HEK293T (cell line): ENCODE measurements around the gene NAALADL2.

Experiments
- CTCF ChIA-PET: fragments of 350-600 bp; formaldehyde crosslinking; extraction: SDS; loops from one replicate; lab custom pipeline; 2021; ENCODE audit warnings: antibody characterized with exemption, inconsistent platforms; lab: Yijun Ruan, JAX
- POLR2A ChIA-PET: fragments of 350-600 bp; formaldehyde crosslinking; extraction: SDS; loops from one replicate; lab custom pipeline; 2020; ENCODE audit warnings: antibody characterized with exemption, inconsistent platforms; lab: Yijun Ruan, JAX
- DNase-seq: peaks from one replicate; pipeline ENCODE4 v3.0.0; 2012; ENCODE audit warnings: mixed read lengths; ENCODE audit errors: extremely low spot score
- ARNT ChIP-seq: fragments of 450-650 bp; IDR thresholded peaks from 2 replicates; pipeline ENCODE4 v1.6.1; 2017; ENCODE audit warnings: mild to moderate bottlenecking
- BHLHE40 ChIP-seq: fragments of 450-650 bp; IDR thresholded peaks from 2 replicates; pipeline ENCODE4 v1.6.1; 2016; ENCODE audit warnings: mild to moderate bottlenecking, moderate library complexity, borderline replicate concordance
- CTBP1 ChIP-seq: fragments of 450-650 bp; IDR thresholded peaks from 2 replicates; pipeline ENCODE4 v1.6.1; 2016; ENCODE audit warnings: borderline replicate concordance
- ELF4 ChIP-seq: fragments of 450-650 bp; IDR thresholded peaks from 2 replicates; pipeline ENCODE4 v1.6.1; 2017; ENCODE audit warnings: antibody characterized with exemption
- FOXA1 ChIP-seq: fragments of 450-650 bp; IDR thresholded peaks from 2 replicates; pipeline ENCODE4 v1.6.1; 2016; ENCODE audit warnings: mild to moderate bottlenecking
- FOXK2 ChIP-seq: fragments of 450-650 bp; IDR thresholded peaks from 2 replicates; pipeline ENCODE4 v1.6.1; 2016; ENCODE audit warnings: mild to moderate bottlenecking
- FOXM1 ChIP-seq: fragments of 450-650 bp; IDR thresholded peaks from 2 replicates; pipeline ENCODE4 v1.6.1; 2017; ENCODE audit warnings: mild to moderate bottlenecking, borderline replicate concordance
- HDGF ChIP-seq: fragments of 450-650 bp; IDR thresholded peaks from 2 replicates; pipeline ENCODE4 v1.6.1; 2017; ENCODE audit warnings: antibody characterized with exemption, borderline replicate concordance
- L3MBTL2 ChIP-seq: fragments of 450-650 bp; conservative IDR thresholded peaks from 2 replicates; pipeline ENCODE4 v1.6.1; 2016; ENCODE audit warnings: mild to moderate bottlenecking
- LEF1 ChIP-seq: fragments of 450-650 bp; IDR thresholded peaks from 2 replicates; pipeline ENCODE4 v1.6.1; 2017; ENCODE audit warnings: mild to moderate bottlenecking, borderline replicate concordance
- NFRKB ChIP-seq: fragments of 450-650 bp; IDR thresholded peaks from 2 replicates; pipeline ENCODE4 v1.6.1; 2016; ENCODE audit warnings: mild to moderate bottlenecking, moderate library complexity
- PKNOX1 ChIP-seq: fragments of 450-650 bp; IDR thresholded peaks from 2 replicates; pipeline ENCODE4 v1.6.1; 2016
- SP1 ChIP-seq: fragments of 450-650 bp; IDR thresholded peaks from 2 replicates; pipeline ENCODE4 v1.6.1; 2017
- SUZ12 ChIP-seq: fragments of 450-650 bp; IDR thresholded peaks from 2 replicates; pipeline ENCODE4 v1.6.1; 2016; ENCODE audit warnings: mild to moderate bottlenecking
- TARDBP ChIP-seq: fragments of 450-650 bp; IDR thresholded peaks from 2 replicates; pipeline ENCODE4 v1.6.1; 2016
- ZNF384 ChIP-seq: fragments of 450-650 bp; IDR thresholded peaks from 2 replicates; pipeline ENCODE4 v1.6.1; 2016

Gene NAALADL2

DNA sequence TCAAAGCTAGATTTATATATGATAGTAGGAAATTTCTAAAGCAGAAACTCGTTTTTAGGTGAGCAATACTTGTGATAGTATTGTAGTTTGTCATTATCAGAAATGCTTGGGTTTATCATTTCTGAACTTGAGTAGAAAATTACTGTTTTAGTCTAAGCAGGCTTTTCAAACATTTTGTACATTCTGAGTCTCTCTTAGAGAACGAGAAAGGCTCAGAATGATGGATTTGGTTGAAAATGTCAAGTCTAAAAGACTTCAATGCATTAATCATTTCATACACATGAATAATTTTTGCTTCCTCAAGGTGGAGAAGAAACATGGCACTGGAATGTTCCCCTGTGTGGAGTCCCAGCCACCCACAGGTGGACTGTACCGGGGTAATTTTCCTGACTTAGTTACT, 387.1 kb downstream of the NAALADL2 start:
- POLR2A ChIA-PET = no interaction called here
- no peak for DNase-seq
- CTCF ChIA-PET = no interaction called here
- TF ChIP-seq L3MBTL2 = no peak
- TF ChIP-seq SP1 = no peak
- TF ChIP-seq SUZ12 = no peak
- no peak for TF ChIP-seq FOXA1
- no peak for TF ChIP-seq TARDBP
- TF ChIP-seq CTBP1 = no peak
- no peak for TF ChIP-seq BHLHE40

GRCh38 chr3:175246766-175247165, 387.6 kb downstream of the NAALADL2 start:
- TF ChIP-seq FOXM1 (no peak), ELF4 (no peak), TARDBP (no peak), ARNT (no peak), CTBP1 (no peak), FOXK2 (no peak), NFRKB (no peak), SUZ12 (no peak), SP1 (no peak), HDGF (no peak), LEF1 (no peak), ZNF384 (no peak)
- POLR2A ChIA-PET = no interaction called here
- CTCF ChIA-PET = no interaction called here
- DNase-seq = no peak

GRCh38 chr3:175247629-175248028, 388.5 kb downstream of the NAALADL2 start:
- TF ChIP-seq CTBP1 = no peak
- TF ChIP-seq LEF1 = no peak
- TF ChIP-seq BHLHE40 = no peak
- no peak for TF ChIP-seq ELF4
- TF ChIP-seq HDGF = no peak
- POLR2A ChIA-PET = no interaction called here

GRCh38 chr3:175248832-175249231, 389.7 kb downstream of the NAALADL2 start:
- DNase-seq = no peak
- POLR2A ChIA-PET = no interaction called here
- no peak for TF ChIP-seq ZNF384
- no peak for TF ChIP-seq ARNT
- no peak for TF ChIP-seq FOXM1
- TF ChIP-seq L3MBTL2 = no peak
- TF ChIP-seq FOXA1 = no peak
- no peak for TF ChIP-seq TARDBP
- TF ChIP-seq BHLHE40 = no peak
- no peak for TF ChIP-seq HDGF
- no peak for TF ChIP-seq ELF4
- no peak for TF ChIP-seq FOXK2
- TF ChIP-seq PKNOX1 = no peak
- no peak for TF ChIP-seq SP1
- no peak for TF ChIP-seq SUZ12
- no peak for TF ChIP-seq LEF1
- TF ChIP-seq NFRKB = no peak
- TF ChIP-seq CTBP1 = no peak
- CTCF ChIA-PET = no interaction called here

More at GRCh38 chr3:175247629-175248028, 388.5 kb downstream of the NAALADL2 start:
- no peak for DNase-seq
- CTCF ChIA-PET = no interaction called here

GRCh38 chr3:175255698-175256097, 396.6 kb downstream of the NAALADL2 start:
- no peak for DNase-seq
- no peak for TF ChIP-seq PKNOX1
- TF ChIP-seq FOXK2 = no peak
- no peak for TF ChIP-seq CTBP1
- no peak for TF ChIP-seq NFRKB
- TF ChIP-seq L3MBTL2 = no peak
- TF ChIP-seq TARDBP = no peak
- no peak for TF ChIP-seq FOXA1
- no peak for TF ChIP-seq SUZ12
- no peak for TF ChIP-seq ZNF384
- TF ChIP-seq BHLHE40 = no peak
- TF ChIP-seq HDGF = no peak
- no peak for TF ChIP-seq FOXM1
- ChIA-PET POLR2A (no interaction called here), CTCF (no interaction called here)

DNA sequence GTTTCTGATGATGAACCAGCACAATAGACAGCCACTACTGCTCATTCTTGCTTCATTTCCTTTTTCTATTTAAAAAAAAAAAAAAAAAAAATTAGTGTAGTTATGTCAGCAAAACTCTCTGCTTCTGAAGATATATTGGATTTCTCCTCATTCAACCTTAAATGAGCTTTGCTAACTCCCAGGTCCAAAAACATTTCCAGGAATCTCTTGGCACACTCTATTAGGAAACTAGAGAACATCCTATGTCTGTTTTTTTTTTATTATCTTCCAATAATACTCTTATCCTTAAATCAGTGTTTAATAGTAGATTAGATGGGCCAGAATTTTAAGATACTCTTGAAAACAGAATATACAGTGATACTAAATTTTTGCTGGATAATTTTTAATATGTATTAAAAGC, 398.0 kb downstream of the NAALADL2 start:
- POLR2A ChIA-PET = no interaction called here
- CTCF ChIA-PET = no interaction called here
- no peak for DNase-seq
- TF ChIP-seq TARDBP (no peak), BHLHE40 (no peak), SP1 (no peak), HDGF (no peak), ARNT (no peak), FOXA1 (no peak), LEF1 (no peak), NFRKB (no peak), PKNOX1 (no peak), SUZ12 (no peak), ZNF384 (no peak), CTBP1 (no peak)
